DND-41 (cell line): ENCODE results near the gene ARID2.

Experiments
- EZH2 ChIP-seq: IDR thresholded peaks from 3 replicates; pipeline ENCODE4 v1.6.1; 2012; ENCODE audit warnings: borderline replicate concordance, low read depth, mild to moderate bottlenecking, moderate library complexity, low read length, inconsistent platforms; ENCODE audit not compliant: severe bottlenecking
- TF ChIP-seq, protein P1 (sequence below): IDR thresholded peaks from 2 replicates; pipeline ENCODE4 v1.5.1; 2012; ENCODE audit warnings: borderline replicate concordance, low read length, moderate library complexity, mild to moderate bottlenecking; ENCODE audit not compliant: poor library complexity, severe bottlenecking; ENCODE audit errors: extremely low read depth

DNA sequence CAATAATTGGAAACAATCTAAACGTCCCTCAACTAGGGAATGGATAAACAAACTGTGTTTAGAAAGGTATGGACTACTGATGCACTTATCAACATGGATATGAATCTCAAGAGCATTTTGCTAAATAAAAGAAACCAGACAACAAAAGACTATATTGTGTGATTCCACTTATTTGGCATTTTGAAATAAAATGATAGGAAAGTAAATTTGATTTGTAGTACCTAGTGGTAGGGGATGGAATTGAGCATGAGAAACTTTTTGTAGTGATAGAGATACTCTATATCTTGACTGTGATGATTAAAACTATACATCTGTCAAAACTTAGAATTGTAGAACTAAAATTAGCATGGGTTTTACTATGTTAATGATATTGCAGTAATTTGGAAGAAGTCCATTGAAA, 87.1 kb downstream of the ARID2 start:
- TF ChIP-seq, protein P1, sequence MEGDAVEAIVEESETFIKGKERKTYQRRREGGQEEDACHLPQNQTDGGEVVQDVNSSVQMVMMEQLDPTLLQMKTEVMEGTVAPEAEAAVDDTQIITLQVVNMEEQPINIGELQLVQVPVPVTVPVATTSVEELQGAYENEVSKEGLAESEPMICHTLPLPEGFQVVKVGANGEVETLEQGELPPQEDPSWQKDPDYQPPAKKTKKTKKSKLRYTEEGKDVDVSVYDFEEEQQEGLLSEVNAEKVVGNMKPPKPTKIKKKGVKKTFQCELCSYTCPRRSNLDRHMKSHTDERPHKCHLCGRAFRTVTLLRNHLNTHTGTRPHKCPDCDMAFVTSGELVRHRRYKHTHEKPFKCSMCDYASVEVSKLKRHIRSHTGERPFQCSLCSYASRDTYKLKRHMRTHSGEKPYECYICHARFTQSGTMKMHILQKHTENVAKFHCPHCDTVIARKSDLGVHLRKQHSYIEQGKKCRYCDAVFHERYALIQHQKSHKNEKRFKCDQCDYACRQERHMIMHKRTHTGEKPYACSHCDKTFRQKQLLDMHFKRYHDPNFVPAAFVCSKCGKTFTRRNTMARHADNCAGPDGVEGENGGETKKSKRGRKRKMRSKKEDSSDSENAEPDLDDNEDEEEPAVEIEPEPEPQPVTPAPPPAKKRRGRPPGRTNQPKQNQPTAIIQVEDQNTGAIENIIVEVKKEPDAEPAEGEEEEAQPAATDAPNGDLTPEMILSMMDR = peak; percentile 13
- TF ChIP-seq EZH2 = no peak
